SU-DHL-6 (cell line): Measurements from ENCODE around the gene VSTM4.

Experiments used
- H2AFZ ChIP-seq: fragments of 200-600 bp; sonication (generic); 2 replicates; pipeline ENCODE4 v1.6.1; 2014; ENCODE audit warnings: low read depth, mild to moderate bottlenecking, moderate library complexity, mixed read lengths, antibody characterized with exemption, low read length; ENCODE audit not compliant: severe bottlenecking
- H3F3A ChIP-seq: fragments of 200-600 bp; shearing (Covaris generic); 2 replicates; pipeline ENCODE4 v1.6.0; 2016; ENCODE audit warnings: antibody characterized with exemption, mild to moderate bottlenecking; ENCODE audit not compliant: insufficient read depth
- H3K27ac ChIP-seq: fragments of 200-600 bp; sonication (generic); 2 replicates; pipeline ENCODE4 v1.5.1; 2016; ENCODE audit warnings: low read depth, mild to moderate bottlenecking, low read length, moderate library complexity, mixed read lengths
- H3K27me3 ChIP-seq: fragments of 200-600 bp; sonication (generic), shearing (Covaris generic); 2 replicates; pipeline ENCODE4 v1.6.0; 2014; ENCODE audit warnings: mild to moderate bottlenecking, low read length
- H3K36me3 ChIP-seq: fragments of 200-600 bp; sonication (generic); 2 replicates; pipeline ENCODE4 v1.6.1; 2014; ENCODE audit warnings: mild to moderate bottlenecking, low read length, mixed read lengths
- H3K4me2 ChIP-seq: fragments of 300-600, 200-600 bp; shearing (Covaris generic), sonication (generic); 2 replicates; pipeline ENCODE4 v1.6.0; 2014; ENCODE audit warnings: low read length, low read depth, mild to moderate bottlenecking; ENCODE audit not compliant: poor library complexity, severe bottlenecking
- H3K4me3 ChIP-seq: fragments of 200-600 bp; sonication (generic); 2 replicates; pipeline ENCODE4 v1.5.1; 2014; ENCODE audit warnings: antibody characterized with exemption, low read length, mild to moderate bottlenecking, mixed read lengths; ENCODE audit not compliant: insufficient read depth, poor library complexity, severe bottlenecking
- H3K79me2 ChIP-seq: fragments of 200-600 bp; sonication (generic); 2 replicates; pipeline ENCODE4 v1.6.1; 2014; ENCODE audit warnings: mild to moderate bottlenecking, low read length, moderate library complexity; ENCODE audit not compliant: insufficient read depth
- H3K9ac ChIP-seq: fragments of 200-600 bp; sonication (generic); 2 replicates; pipeline ENCODE4 v1.7.0; 2014; ENCODE audit warnings: mild to moderate bottlenecking, low read length
- H3K9me2 ChIP-seq: fragments of 200-600 bp; sonication (generic); replicated peaks from 2 replicates; pipeline ENCODE4 v1.6.1; 2014; ENCODE audit warnings: low read length; ENCODE audit not compliant: insufficient read depth
- H3K9me3 ChIP-seq: fragments of 200-600 bp; sonication (generic); 2 replicates; pipeline ENCODE4 v1.6.1; 2014; ENCODE audit warnings: low read length, mixed read lengths; ENCODE audit not compliant: insufficient read depth
- H4K20me1 ChIP-seq: fragments of 200-600 bp; sonication (generic); 2 replicates; pipeline ENCODE4 v1.6.1; 2014; ENCODE audit warnings: low read depth, mild to moderate bottlenecking, antibody characterized with exemption, low read length, moderate library complexity, mixed read lengths
- CTCF ChIP-seq: fragments of 200-600 bp; sonication (generic); IDR thresholded peaks from one replicate; pipeline ENCODE4 v1.5.1; 2017; ENCODE audit warnings: antibody characterized with exemption, mild to moderate bottlenecking, low read length, moderate library complexity; ENCODE audit not compliant: insufficient read depth, poor library complexity, severe bottlenecking
- EZH2phosphoT487 ChIP-seq: fragments of 200-600 bp; sonication (generic), shearing (Covaris generic); conservative IDR thresholded peaks from 2 replicates; pipeline ENCODE4 v1.6.1; 2018; ENCODE audit warnings: mild to moderate bottlenecking, antibody characterized with exemption, low read length, moderate library complexity, mixed read lengths

The VSTM4 gene

GRCh38 chr10:49008505-49009198, 106.7 kb downstream of the VSTM4 start:
- Histone ChIP-seq H3K9me3 (no peaks in the 10 kb centered on the region), H3K9ac (no peak overlapping the region), H4K20me1 (no peaks in the 10 kb centered on the region), H3K36me3 (no peaks in the 10 kb centered on the region), H3K4me2 (no peak overlapping the region), H3K27ac (no peak overlapping the region), H3K79me2 (no peaks in the 10 kb centered on the region), H3K27me3 (no peaks in the 10 kb centered on the region), H3K4me3 (no peak overlapping the region), H3K9me2 (no peaks in the 10 kb centered on the region), H2AFZ (no peak overlapping the region), H3F3A (no peaks in the 10 kb centered on the region)
- TF ChIP-seq CTCF (no peak), EZH2phosphoT487 (no peak)

- Histone ChIP-seq H3K4me2 (no peak overlapping the region), H3K36me3 (no peaks in the 10 kb centered on the region), H3K27ac (no peak overlapping the region), H3K9me3 (no peaks in the 10 kb centered on the region), H3K27me3 (no peaks in the 10 kb centered on the region), H3K79me2 (no peaks in the 10 kb centered on the region), H2AFZ (no peak overlapping the region), H3K9me2 (no peaks in the 10 kb centered on the region), H3K9ac (no peak overlapping the region), H3F3A (no peaks in the 10 kb centered on the region), H3K4me3 (no peak overlapping the region), H4K20me1 (no peaks in the 10 kb centered on the region)
- no peak for TF ChIP-seq CTCF
- TF ChIP-seq EZH2phosphoT487 = no peak
Measured at GRCh38 chr10:49008091-49008490, 107.2 kb downstream of the VSTM4 start.

- Histone ChIP-seq H3K27ac (no peak overlapping the region), H3K4me2 (no peak overlapping the region), H3K4me3 (no peak overlapping the region), H2AFZ (no peak overlapping the region), H3K79me2 (no peaks in the 10 kb centered on the region), H3K9ac (no peak overlapping the region), H3F3A (no peaks in the 10 kb centered on the region), H3K36me3 (no peaks in the 10 kb centered on the region), H3K27me3 (no peaks in the 10 kb centered on the region), H3K9me3 (no peaks in the 10 kb centered on the region), H3K9me2 (no peaks in the 10 kb centered on the region), H4K20me1 (no peaks in the 10 kb centered on the region)
- TF ChIP-seq CTCF (no peak), EZH2phosphoT487 (no peak)
Measured at GRCh38 chr10:49007129-49007528, 108.2 kb downstream of the VSTM4 start.
